ENCODE data around the gene JAZF1. TPM values are rescaled to one million over a fixed set of nuclear protein-coding genes. Genes with fewer than 3 reads are reported as not detected.

Gene JAZF1
- total RNA-seq, 4 donors from 2014 or later, result 12.7 to 19.2 (median 14.7) TPM

GRCh38 chr7:28107960-28108359, 72.6 kb downstream of the JAZF1 start:
- TF ChIP-seq POLR2A (IDR thresholded peaks at IDR 0.05), result no peak
- no peak for TF ChIP-seq CTCF (IDR thresholded peaks at IDR 0.05)
- WGBS, 2 donors, result 94% methylated on average over 3 of the region's 3 CpGs

GRCh38 chr7:28106321-28106829, 74.2 kb downstream of the JAZF1 start:
- Histone ChIP-seq H3K36me3 (no peaks in the 10 kb centered on the region), H3K27ac (no peak overlapping the region), H3K9me3 (no peaks in the 10 kb centered on the region), H3K4me1 (peaks cover 7 to 45% of the 10 kb centered on the region in 2 donors), H3K4me3 (replicated peaks in 1 of 3) (no peak overlapping the region), H3K27me3 (no peaks in the 10 kb centered on the region)
- no peak for DNase-seq
- TF ChIP-seq CTCF (IDR thresholded peaks at IDR 0.05) (no peak), POLR2A (IDR thresholded peaks at IDR 0.05) (no peak)
- WGBS, 2 donors, result 54 to 65% methylated on average over 6 of the region's 6 CpGs
- intact Hi-C loops (cut with DNase I), result no loop called here

More at GRCh38 chr7:28107960-28108359, 72.6 kb downstream of the JAZF1 start:
- Histone ChIP-seq H3K27me3 (no peaks in the 10 kb centered on the region), H3K9me3 (no peaks in the 10 kb centered on the region), H3K4me3 (replicated peaks in 1 of 3) (no peak overlapping the region), H3K4me1 (peaks cover 7 to 42% of the 10 kb centered on the region in 2 donors), H3K36me3 (no peaks in the 10 kb centered on the region), H3K27ac (no peak overlapping the region)
- no peak for DNase-seq
- intact Hi-C loops (cut with DNase I), result no loop called here

GRCh38 chr7:28105234-28105633, 75.4 kb downstream of the JAZF1 start:
- no peak for DNase-seq
- Histone ChIP-seq H3K36me3 (no peaks in the 10 kb centered on the region), H3K27ac (no peak overlapping the region), H3K4me1 (peaks cover 7 to 45% of the 10 kb centered on the region in 2 donors), H3K9me3 (no peaks in the 10 kb centered on the region), H3K4me3 (replicated peaks in 1 of 3) (no peak overlapping the region), H3K27me3 (no peaks in the 10 kb centered on the region)
- TF ChIP-seq POLR2A (IDR thresholded peaks at IDR 0.05) (no peak), CTCF (IDR thresholded peaks at IDR 0.05) (no peak)
- intact Hi-C loops (cut with DNase I), result no loop called here
- WGBS, 2 donors, result 81 to 83% methylated on average over 6 of the region's 6 CpGs

GRCh38 chr7:28104811-28105210, 75.8 kb downstream of the JAZF1 start:
- no peak overlapping the region for H3K4me3 ChIP-seq (replicated peaks in 1 of 3)
- 88 to 94% methylated on average over 4 of the region's 4 CpGs for WGBS, 2 donors
- TF ChIP-seq POLR2A (IDR thresholded peaks at IDR 0.05) (no peak), CTCF (IDR thresholded peaks at IDR 0.05) (no peak)
- no peak overlapping the region for H3K27ac ChIP-seq
- no peaks in the 10 kb centered on the region for H3K36me3 ChIP-seq
- no peak for DNase-seq
- no peaks in the 10 kb centered on the region for H3K27me3 ChIP-seq
- H3K9me3 ChIP-seq, result no peaks in the 10 kb centered on the region
- intact Hi-C loops (cut with DNase I), result no loop called here
- peaks cover 7 to 45% of the 10 kb centered on the region in 2 donors for H3K4me1 ChIP-seq

GRCh38 chr7:28104041-28104541, 76.5 kb downstream of the JAZF1 start:
- WGBS, 2 donors, result 85% methylated on average over 3 of the region's 3 CpGs
- TF ChIP-seq POLR2A (IDR thresholded peaks at IDR 0.05) (no peak), CTCF (IDR thresholded peaks at IDR 0.05) (no peak)
- Histone ChIP-seq H3K36me3 (no peaks in the 10 kb centered on the region), H3K27me3 (no peaks in the 10 kb centered on the region), H3K9me3 (no peaks in the 10 kb centered on the region), H3K4me1 (peaks cover 7 to 45% of the 10 kb centered on the region in 2 donors), H3K4me3 (replicated peaks in 1 of 3) (no peak overlapping the region), H3K27ac (no peak overlapping the region)
- intact Hi-C loops (cut with DNase I), result no loop called here
- DNase-seq, result no peak
